Middle frontal gyrus (tissue), 1 donor: ENCODE data around the gene PDRG1.
"Not testable (repeated sequence)": the region's sequence is repeated elsewhere in the genome, so short reads cannot be mapped to it uniquely, and the experiment has no call there.

ENCODE experiments used
- DNase-seq: peaks from one replicate; pipeline ENCODE4 v3.0.0-alpha.2; 2015; ENCODE audit warnings: low spot score; ENCODE audit errors: extremely low spot score

PDRG1 gene

GRCh38 chr20:31927627-31928159 is 24.2 kb downstream of the PDRG1 start:
- DNase-seq: no peak

- no peak for DNase-seq
These were observed 25.4 kb downstream of the PDRG1 start for GRCh38 chr20:31926493-31926892.

GRCh38 chr20:31925631-31926030 is 26.2 kb downstream of the PDRG1 start:
- no peak for DNase-seq

- no peak for DNase-seq
These were observed 27.3 kb downstream of the PDRG1 start for GRCh38 chr20:31924561-31924960.

- no peak for DNase-seq
These were observed 28.2 kb downstream of the PDRG1 start for GRCh38 chr20:31923388-31924331.

- DNase-seq: no peak
These were observed 29.3 kb downstream of the PDRG1 start for GRCh38 chr20:31922588-31922987.

DNA sequence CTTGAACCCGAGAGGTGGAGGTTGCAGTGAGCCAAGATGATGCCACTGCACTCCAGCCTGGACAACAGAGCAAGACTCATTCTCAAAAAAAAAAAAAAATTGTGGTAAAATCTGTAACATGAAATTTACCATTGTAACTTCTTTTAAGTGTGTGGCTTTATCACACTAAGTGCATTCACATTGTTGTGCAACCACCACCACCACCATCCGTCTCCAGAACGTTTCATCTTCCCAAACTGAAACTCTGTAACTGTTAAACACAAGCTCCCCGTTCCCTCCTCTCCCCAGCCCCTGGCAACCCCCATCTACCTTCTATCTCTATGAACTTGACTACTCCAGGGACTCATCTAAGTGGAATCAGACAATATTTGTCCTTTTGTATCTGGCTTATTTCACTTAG is 29.7 kb downstream of the PDRG1 start:
- no peak for DNase-seq

DNA sequence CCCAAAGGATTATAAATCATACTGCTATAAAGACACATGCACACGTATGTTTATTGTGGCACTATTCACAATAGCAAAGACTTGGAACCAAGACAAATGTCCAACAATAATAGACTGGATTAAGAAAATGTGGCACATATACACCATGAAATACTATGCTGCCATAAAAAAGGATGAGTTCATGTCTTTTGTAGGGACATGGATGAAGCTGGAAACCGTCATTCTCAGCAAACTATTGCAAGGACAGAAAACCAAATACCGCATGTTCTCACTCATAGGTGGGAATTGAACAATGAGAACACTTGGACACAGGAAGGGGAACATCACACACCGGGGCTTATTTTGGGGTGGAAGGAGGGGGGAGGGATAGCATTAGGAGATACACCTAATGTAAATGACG is 30.4 kb downstream of the PDRG1 start:
- not testable (repeated sequence) for DNase-seq

GRCh38 chr20:31920275-31920855 is 31.5 kb downstream of the PDRG1 start:
- DNase-seq: no peak

GRCh38 chr20:31919410-31920155 is 32.3 kb downstream of the PDRG1 start:
- DNase-seq: no peak

- DNase-seq: no peak
These were observed 33.3 kb downstream of the PDRG1 start for GRCh38 chr20:31918466-31919105.

DNA sequence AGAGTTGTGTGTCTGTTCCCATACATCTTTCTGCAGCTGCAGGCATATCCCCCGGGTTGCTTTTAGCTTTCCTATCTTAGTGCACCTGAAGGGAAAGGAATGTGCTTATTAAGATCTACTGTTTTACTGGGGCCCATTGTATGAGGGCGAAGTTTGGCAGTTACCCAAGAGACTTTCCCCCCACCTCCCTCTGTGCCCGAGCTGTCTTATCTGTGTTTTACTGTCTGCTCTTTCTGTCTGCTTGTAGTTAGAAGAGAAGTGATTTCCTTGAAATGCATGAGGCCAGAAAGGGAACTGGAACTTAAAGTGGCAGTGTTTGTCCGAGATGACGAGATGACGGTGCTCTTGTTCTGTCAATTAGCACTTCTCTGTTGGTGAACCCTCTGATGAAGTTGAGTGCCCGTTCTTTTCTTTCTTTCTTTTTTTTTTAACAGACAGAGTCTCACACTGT is 33.9 kb downstream of the PDRG1 start:
- DNase-seq: not testable (repeated sequence)

GRCh38 chr20:31916708-31917107 is 35.1 kb downstream of the PDRG1 start:
- DNase-seq: no peak

DNA sequence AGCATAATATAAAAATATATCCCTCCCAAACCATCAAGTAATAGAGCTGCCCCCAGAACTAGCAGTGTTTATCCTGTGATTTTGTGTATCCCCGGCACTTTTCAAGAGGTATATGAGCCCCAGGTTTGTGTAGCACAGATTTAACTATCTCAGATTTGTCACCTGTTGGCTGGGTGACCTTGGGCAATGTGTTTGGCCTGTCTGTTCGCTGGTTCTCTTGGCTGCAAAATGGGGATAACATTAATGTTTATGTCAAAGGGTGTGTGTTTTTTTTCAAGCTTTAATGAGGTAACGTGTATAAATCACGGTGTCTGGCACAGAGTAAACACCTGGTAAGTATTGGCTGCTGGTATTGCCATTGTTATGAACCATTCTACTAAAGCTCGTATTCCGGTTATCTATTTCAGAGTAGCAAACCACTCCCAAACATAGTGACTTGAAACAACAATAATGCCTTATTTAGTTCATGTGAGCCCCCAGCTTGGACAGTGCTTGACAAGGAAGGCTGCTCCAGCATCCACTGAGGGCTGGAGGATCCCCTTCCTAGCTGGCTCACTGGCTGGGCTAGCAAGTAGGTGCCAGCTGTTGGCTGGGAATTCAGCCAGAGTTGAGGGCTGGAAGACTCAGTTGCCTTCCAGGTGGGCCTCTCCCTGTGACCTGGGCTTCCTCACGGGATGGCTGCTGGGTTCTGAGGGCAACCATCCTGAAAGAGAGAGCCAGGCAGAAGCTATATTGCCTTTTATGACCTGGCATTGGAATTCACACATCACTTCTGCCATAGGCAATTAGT is 36.2 kb downstream of the PDRG1 start:
- DNase-seq: no peak

- DNase-seq: no peak
These were observed 37.7 kb downstream of the PDRG1 start for GRCh38 chr20:31914170-31914569.

GRCh38 chr20:31913431-31914157 is 38.3 kb downstream of the PDRG1 start:
- no peak for DNase-seq

GRCh38 chr20:31910071-31910803 is 41.6 kb downstream of the PDRG1 start:
- no peak for DNase-seq

DNA sequence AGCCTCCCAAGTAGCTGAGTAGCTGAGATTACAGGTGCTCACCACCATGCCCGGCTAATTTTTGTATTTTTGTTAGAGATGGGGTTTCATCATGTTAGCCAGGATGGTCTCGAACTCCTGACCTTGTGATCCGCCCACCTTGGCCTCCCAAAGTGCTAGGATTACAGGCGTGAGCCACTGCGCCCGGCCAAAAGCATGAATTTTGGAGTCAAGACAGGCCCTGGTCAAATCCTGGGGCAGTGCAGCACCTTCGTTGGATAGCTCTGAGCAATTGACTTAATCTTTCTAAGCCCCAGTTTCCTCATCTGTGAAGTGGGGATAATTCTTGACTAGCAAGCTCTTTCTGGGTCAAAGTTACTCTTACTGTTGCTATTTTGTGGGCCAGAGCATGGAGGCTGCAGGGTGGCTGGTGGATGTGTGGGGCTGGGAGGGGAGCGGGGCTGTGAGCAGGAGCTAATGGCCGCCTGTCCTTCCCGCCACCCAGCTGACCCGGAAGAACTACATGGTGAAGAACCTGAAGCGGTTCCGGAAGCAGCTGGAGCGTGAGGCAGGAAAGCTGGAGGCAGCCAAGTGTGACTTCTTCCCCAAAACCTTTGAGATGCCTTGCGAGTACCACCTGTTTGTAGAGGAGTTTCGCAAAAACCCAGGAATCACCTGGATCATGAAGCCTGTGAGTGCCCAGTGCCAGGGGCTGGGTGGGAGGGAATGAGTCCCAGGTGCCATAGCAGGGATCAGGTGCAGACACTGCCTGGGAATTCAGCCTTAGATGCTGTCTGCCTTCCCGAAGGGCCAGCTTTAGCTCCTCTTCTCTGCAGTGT is 42.4 kb downstream of the PDRG1 start:
- no peak for DNase-seq
